ENCODE results near the gene NBAS. TPM values are rescaled to one million over a fixed set of nuclear protein-coding genes. Genes with fewer than 3 reads are reported as not detected.

NBAS gene
- total and polyA plus RNA-seq, 2 donors (not counting 3 experiments of a cell fraction or from before 2014, with no cell fraction given), result 29.4 to 43.0 TPM

- Histone ChIP-seq H3K9me1 (replicated peaks; ENCODE audit: control insufficient read depth, extremely low read depth, insufficient read depth, low read length) (no peaks in the 10 kb centered on the region), H3K9me3 (replicated peaks; ENCODE audit: control insufficient read depth, insufficient read depth, low read length) (no peaks in the 10 kb centered on the region), H3K4me1 (ENCODE audit: control insufficient read depth, extremely low read depth, insufficient read depth, low read length) (no peaks in the 10 kb centered on the region), H3K4me3 (replicated peaks in 1 of 3; ENCODE audit: insufficient read depth in 1 of 3, low read depth in 1 of 3, low read length in 3 of 3) (no peak overlapping the region), H3K4me2 (ENCODE audit: insufficient read depth, low read length) (no peak overlapping the region), H3K79me2 (ENCODE audit: control insufficient read depth, insufficient read depth, low read length) (no peaks in the 10 kb centered on the region), H3K27ac (ENCODE audit: insufficient read depth, low read depth, low read length) (no peak overlapping the region), H3K27me3 (ENCODE audit: control insufficient read depth in 2 of 2, insufficient read depth in 2 of 2, low read length in 2 of 2) (no peaks in the 10 kb centered on the region), H2AFZ (ENCODE audit: low read depth, low read length) (no peak overlapping the region), H3K9ac (replicated peaks; ENCODE audit: extremely low read depth, insufficient read depth, low read length) (no peak overlapping the region), H4K20me1 (replicated peaks; ENCODE audit: control insufficient read depth, extremely low read depth, insufficient read depth, low read length) (no peaks in the 10 kb centered on the region), H3K36me3 (ENCODE audit: control insufficient read depth in 2 of 2, extremely low read depth in 1 of 2, insufficient read depth in 2 of 2, low read length in 2 of 2) (no peaks in the 10 kb centered on the region)
- dilution Hi-C loops (cut with MboI; ENCODE audit: extremely low pct_ligation_motif_present, low sequenced_read_pairs) (no loop called here), intact Hi-C loops (cut with micrococcal nuclease) (no loop called here)
- DNase-seq (ENCODE audit: low read depth, low spot score), result no peak
- no peak for FAIRE-seq
- TF ChIP-seq MAX (IDR thresholded peaks at IDR 0.05; ENCODE audit: insufficient read depth, insufficient read length), result no peak
- TF ChIP-seq JUN (IDR thresholded peaks at IDR 0.05; ENCODE audit: borderline replicate concordance, insufficient read depth, insufficient read length, low read depth), result no peak
- TF ChIP-seq MYC (IDR thresholded peaks at IDR 0.05; ENCODE audit: low read depth, low read length), result no peak
- TF ChIP-seq CTCF (IDR thresholded peaks at IDR 0.05; ENCODE audit: extremely low read depth in 1 of 2, insufficient read depth in 1 of 2, low read depth in 1 of 2, low read length in 2 of 2), result no peak
- no peak for TF ChIP-seq EZH2 (IDR thresholded peaks at IDR 0.05; ENCODE audit: borderline replicate concordance, low read depth, low read length, severe bottlenecking)
- BruUV-seq (replicated peaks), result no TSS peak
- ChIA-PET POLR2A (no interaction called here), CTCF (interaction anchor here (0.9 kb wide), 1 partner anchor 449 kb away, joined by 3 read pairs; no protein-coding TSS in a partner anchor)
These were observed 433.3 kb downstream of the NBAS start for GRCh38 chr2:15127876-15128275.

- H3K27ac ChIP-seq (ENCODE audit: insufficient read depth, low read depth, low read length), result no peak overlapping the region
- H3K4me2 ChIP-seq (ENCODE audit: insufficient read depth, low read length), result no peak overlapping the region
- intact Hi-C loops (cut with micrococcal nuclease), result no loop called here
- H3K9ac ChIP-seq (replicated peaks; ENCODE audit: extremely low read depth, insufficient read depth, low read length), result no peak overlapping the region
- no peaks in the 10 kb centered on the region for H3K9me1 ChIP-seq (replicated peaks; ENCODE audit: control insufficient read depth, extremely low read depth, insufficient read depth, low read length)
- no TSS peak for BruUV-seq (replicated peaks)
- H3K27me3 ChIP-seq (ENCODE audit: control insufficient read depth in 2 of 2, insufficient read depth in 2 of 2, low read length in 2 of 2), result no peaks in the 10 kb centered on the region
- dilution Hi-C loops (cut with MboI; ENCODE audit: extremely low pct_ligation_motif_present, low sequenced_read_pairs), result no loop called here
- H3K4me1 ChIP-seq (ENCODE audit: control insufficient read depth, extremely low read depth, insufficient read depth, low read length), result no peaks in the 10 kb centered on the region
- DNase-seq (ENCODE audit: low read depth, low spot score) (no peak), FAIRE-seq (no peak)
- no peaks in the 10 kb centered on the region for H3K79me2 ChIP-seq (ENCODE audit: control insufficient read depth, insufficient read depth, low read length)
- no peak overlapping the region for H2AFZ ChIP-seq (ENCODE audit: low read depth, low read length)
- no peaks in the 10 kb centered on the region for H4K20me1 ChIP-seq (replicated peaks; ENCODE audit: control insufficient read depth, extremely low read depth, insufficient read depth, low read length)
- TF ChIP-seq POLR2AphosphoS5 (IDR thresholded peaks at IDR 0.05; ENCODE audit: insufficient read depth, low read depth, low read length), result no peak
- no peak for TF ChIP-seq GATA2 (IDR thresholded peaks at IDR 0.05; ENCODE audit: insufficient read depth, insufficient read length, low read depth, low read length)
- no peak for TF ChIP-seq POLR2A (IDR thresholded peaks at IDR 0.05; ENCODE audit: low read depth, low read length)
- TF ChIP-seq CTCF (IDR thresholded peaks at IDR 0.05; ENCODE audit: extremely low read depth in 1 of 2, insufficient read depth in 1 of 2, low read depth in 1 of 2, low read length in 2 of 2), result no peak
- no peak for TF ChIP-seq JUN (IDR thresholded peaks at IDR 0.05; ENCODE audit: borderline replicate concordance, insufficient read depth, insufficient read length, low read depth)
- TF ChIP-seq MAX (IDR thresholded peaks at IDR 0.05; ENCODE audit: insufficient read depth, insufficient read length), result no peak
- TF ChIP-seq FOS (IDR thresholded peaks at IDR 0.05; ENCODE audit: borderline replicate concordance, insufficient read depth, low read length), result no peak
- no peak for TF ChIP-seq EZH2 (IDR thresholded peaks at IDR 0.05; ENCODE audit: borderline replicate concordance, low read depth, low read length, severe bottlenecking)
- no peak for TF ChIP-seq MYC (IDR thresholded peaks at IDR 0.05; ENCODE audit: low read depth, low read length)
- H3K36me3 ChIP-seq (ENCODE audit: control insufficient read depth in 2 of 2, extremely low read depth in 1 of 2, insufficient read depth in 2 of 2, low read length in 2 of 2), result no peaks in the 10 kb centered on the region
- ChIA-PET POLR2A (no interaction called here), CTCF (interaction anchor here (0.9 kb wide), 1 partner anchor 450 kb away, joined by 3 read pairs; no protein-coding TSS in a partner anchor)
- H3K4me3 ChIP-seq (replicated peaks in 1 of 3; ENCODE audit: insufficient read depth in 1 of 3, low read depth in 1 of 3, low read length in 3 of 3), result no peak overlapping the region
- H3K9me3 ChIP-seq (replicated peaks; ENCODE audit: control insufficient read depth, insufficient read depth, low read length), result no peaks in the 10 kb centered on the region
These were observed 433.8 kb downstream of the NBAS start for GRCh38 chr2:15127301-15127700.

Measured in endothelial cell of umbilical vein (primary cell).